Left ventricle myocardium inferior (tissue), 1 donor: Measurements from ENCODE around the gene C1QL4. TPM values are rescaled to one million over a fixed set of nuclear protein-coding genes. Genes with fewer than 3 reads are reported as not detected.

Source experiments
- DNase-seq: peaks from one replicate; pipeline ENCODE4 v3.0.0-alpha.2; 2020
- H3K27ac ChIP-seq: fragments of 200-600 bp; replicated peaks from 2 replicates; pipeline ENCODE4 v1.8.0; 2021
- H3K27me3 ChIP-seq: fragments of 200-600 bp; 2 replicates; pipeline ENCODE4 v1.8.0; 2021; ENCODE audit warnings: low read depth
- H3K36me3 ChIP-seq: fragments of 200-600 bp; 2 replicates; pipeline ENCODE4 v1.8.0; 2021
- H3K4me1 ChIP-seq: fragments of 200-600 bp; 2 replicates; pipeline ENCODE4 v1.8.0; 2021
- H3K4me3 ChIP-seq: fragments of 200-600 bp; 2 replicates; pipeline ENCODE4 v1.8.0; 2021; ENCODE audit warnings: mild to moderate bottlenecking, moderate library complexity
- H3K9me3 ChIP-seq: fragments of 200-600 bp; replicated peaks from 2 replicates; pipeline ENCODE4 v1.8.0; 2021
- CTCF ChIP-seq: fragments of 200-600 bp; IDR thresholded peaks from 2 replicates; pipeline ENCODE4 v1.8.0; 2021; ENCODE audit warnings: antibody characterized with exemption, mild to moderate bottlenecking, borderline replicate concordance
- intact Hi-C: fragments of 100-400 bp; cut with micrococcal nuclease; formaldehyde crosslinking; loops from one replicate; pipeline ENCODE4 v1.11.0; 2022
- total RNA-seq: library from RNA; stranded (reverse); fragmentation: NEBNext Ultra II Directional; extraction: Animal tissue kit (Norgen Biotek cat#: 25700); gene quantifications from one replicate; pipeline ENCODE4 v1.2.1, GENCODE V29; 2021
- donor health status: DM: no; HTN: yes; CAD: no; lungs with severe emphysema.

C1QL4 gene
- total RNA-seq, 1 donor from 2014 or later = not detected

GRCh38 chr12:49330631-49331379 is 6.2 kb downstream of the C1QL4 start:
- Histone ChIP-seq H3K4me3 (no peak overlapping the region), H3K27me3 (peaks cover 64% of the 10 kb centered on the region), H3K36me3 (no peaks in the 10 kb centered on the region), H3K27ac (no peak overlapping the region), H3K4me1 (peaks cover 9% of the 10 kb centered on the region), H3K9me3 (no peaks in the 10 kb centered on the region)
- no peak for TF ChIP-seq CTCF
- intact Hi-C loops = no loop called here
- no peak for DNase-seq

- intact Hi-C loops = no loop called here
- Histone ChIP-seq H3K27me3 (peaks cover 57% of the 10 kb centered on the region), H3K27ac (no peak overlapping the region), H3K4me1 (peaks cover 9% of the 10 kb centered on the region), H3K4me3 (no peak overlapping the region), H3K36me3 (no peaks in the 10 kb centered on the region), H3K9me3 (no peaks in the 10 kb centered on the region)
- no peak for DNase-seq
- no peak for TF ChIP-seq CTCF
Observed at GRCh38 chr12:49330032-49330619, 6.9 kb downstream of the C1QL4 start.

- Histone ChIP-seq H3K4me1 (peaks cover 9% of the 10 kb centered on the region), H3K27me3 (peaks cover 44% of the 10 kb centered on the region), H3K4me3 (no peak overlapping the region), H3K9me3 (no peaks in the 10 kb centered on the region), H3K36me3 (no peaks in the 10 kb centered on the region), H3K27ac (no peak overlapping the region)
- no peak for DNase-seq
- no peak for TF ChIP-seq CTCF
- intact Hi-C loops = no loop called here
Observed at GRCh38 chr12:49328816-49329215, 8.2 kb downstream of the C1QL4 start.

GRCh38 chr12:49327887-49328286 is 9.1 kb downstream of the C1QL4 start:
- DNase-seq = no peak
- TF ChIP-seq CTCF = no peak

GRCh38 chr12:49327368-49327767 is 9.6 kb downstream of the C1QL4 start:
- H3K27me3 ChIP-seq = peaks cover 29% of the 10 kb centered on the region
- TF ChIP-seq CTCF = no peak
- no peaks in the 10 kb centered on the region for H3K36me3 ChIP-seq
- no peaks in the 10 kb centered on the region for H3K9me3 ChIP-seq
- H3K4me3 ChIP-seq = no peak overlapping the region
- intact Hi-C loops = no loop called here
- DNase-seq = no peak
- H3K4me1 ChIP-seq = peaks cover 20% of the 10 kb centered on the region
- no peak overlapping the region for H3K27ac ChIP-seq

More at GRCh38 chr12:49327887-49328286, 9.1 kb downstream of the C1QL4 start:
- H3K9me3 ChIP-seq = no peaks in the 10 kb centered on the region
- no peak overlapping the region for H3K4me3 ChIP-seq
- H3K27ac ChIP-seq = no peak overlapping the region
- peaks cover 16% of the 10 kb centered on the region for H3K4me1 ChIP-seq
- intact Hi-C loops = no loop called here
- H3K27me3 ChIP-seq = peaks cover 35% of the 10 kb centered on the region
- H3K36me3 ChIP-seq = no peaks in the 10 kb centered on the region
